Esophagus (tissue), 2 donors: ENCODE results near the gene CLCA1. TPM values are rescaled to one million over a fixed set of nuclear protein-coding genes. Genes with fewer than 3 reads are reported as not detected.

Experiments
- polyA plus RNA-seq, 2 donors: library from polyadenylated mRNA; stranded (reverse); fragments of 200-250 nt; gene quantifications; one replicate each; pipeline ENCODE4 v1.2.3, GENCODE V29; 2013
- donor health status: healthy with polysubstance abuse.
- donor health status: Bipolar disorder and iron deficiency.

The CLCA1 gene
- polyA plus RNA-seq, 2 donors: 0.10 TPM; not detected in 1

Other genes starting within 250 kb of the CLCA1 start
- 10 to 100 TPM; 12.1 to 47.9 TPM for gene ODF2L, start 72.6 kb upstream of the CLCA1 start, polyA plus RNA-seq
- 100 to 1,000 TPM in 1 of 2 donors, 10 to 100 TPM in 1; 66.5 to 109 TPM for gene CLCA2, start 44.8 kb upstream of the CLCA1 start, polyA plus RNA-seq
- 100 to 1,000 TPM; 306 to 356 TPM for gene CLCA4, start 78.2 kb downstream of the CLCA1 start, polyA plus RNA-seq
- 10 to 100 TPM; 39.2 to 49.4 TPM for gene SH3GLB1, start 235.6 kb downstream of the CLCA1 start, polyA plus RNA-seq